Stimulated activated effector memory CD8-positive, alpha-beta T cell treated with anti-CD3 and anti-CD28 coated beads, Interleukin-12 subunit alpha, Interleukin-12 subunit beta, amount 100 ng/mL, for 72 hours (primary cell): ENCODE measurements around the gene SCN10A.

ENCODE experiments used
- ATAC-seq: fragments of 150-1000 bp; cut with Tn5 transposase; 2 replicates; pipeline ENCODE4 v1.10.0; 2021
- DNase-seq, 2 donors: peaks; one replicate each; pipeline ENCODE4 v3.0.0; 2021 to 2022; ENCODE audit warnings: low spot score in 2 of 2
- H3K27ac Mint-ChIP-seq: one replicate; pipeline ENCODE4 v1.8.0; 2022; ENCODE audit warnings: mild to moderate bottlenecking, mixed read lengths
- H3K36me3 Mint-ChIP-seq: one replicate; pipeline ENCODE4 v1.8.0; 2022; ENCODE audit warnings: mild to moderate bottlenecking, mixed read lengths
- H3K4me1 Mint-ChIP-seq: one replicate; pipeline ENCODE4 v1.8.0; 2022; ENCODE audit warnings: mixed read lengths
- H3K4me3 Mint-ChIP-seq: one replicate; pipeline ENCODE4 v1.8.0; 2022; ENCODE audit warnings: mild to moderate bottlenecking, mixed read lengths
- H3K9me3 Mint-ChIP-seq: one replicate; pipeline ENCODE4 v1.8.0; 2022; ENCODE audit warnings: mixed read lengths

Gene SCN10A

DNA sequence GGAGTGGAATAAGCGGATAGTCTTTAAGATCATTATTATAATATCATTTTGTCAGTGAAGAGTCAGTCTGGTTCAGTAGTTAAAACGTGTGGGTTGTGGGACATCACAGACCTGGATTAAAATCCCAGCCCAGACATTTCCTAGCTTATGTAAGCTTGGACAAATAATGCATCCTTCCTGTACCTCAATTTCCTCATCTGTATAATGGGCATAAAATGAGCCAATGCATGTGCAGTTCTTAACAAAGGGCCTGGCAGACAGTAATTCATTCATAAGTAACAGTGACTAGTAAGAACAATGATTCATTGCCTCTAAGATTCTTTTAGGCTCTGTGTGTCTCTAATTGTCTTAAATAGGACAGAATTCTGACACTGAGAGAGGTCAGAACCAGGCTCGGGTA is 76.1 kb downstream of the SCN10A start:
- ATAC-seq = no peak
- Mint-ChIP-seq H3K36me3 (no peaks in the 10 kb centered on the region), H3K9me3 (no peaks in the 10 kb centered on the region), H3K4me1 (no peaks in the 10 kb centered on the region), H3K27ac (no peak overlapping the region), H3K4me3 (no peak overlapping the region)
- no peak for DNase-seq

DNA sequence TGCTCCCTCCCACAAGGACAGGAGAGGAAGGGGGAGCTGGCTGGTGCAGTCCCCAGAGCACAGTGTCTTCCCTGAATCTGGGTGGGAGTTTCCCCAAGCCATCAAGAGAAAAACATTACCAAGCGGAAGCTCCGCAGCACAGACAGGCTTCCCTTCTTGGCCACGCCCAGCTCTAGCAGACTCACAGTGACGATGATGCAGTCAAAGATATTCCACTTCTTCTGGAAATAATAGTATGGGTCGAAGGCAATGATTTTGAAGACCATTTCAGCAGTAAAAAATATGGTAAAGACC is 76.7 kb downstream of the SCN10A start:
- DNase-seq (no peak), ATAC-seq (no peak)
- H3K36me3 Mint-ChIP-seq = no peaks in the 10 kb centered on the region
- no peaks in the 10 kb centered on the region for H3K9me3 Mint-ChIP-seq
- no peaks in the 10 kb centered on the region for H3K4me1 Mint-ChIP-seq
- H3K4me3 Mint-ChIP-seq = no peak overlapping the region
- no peak overlapping the region for H3K27ac Mint-ChIP-seq

DNA sequence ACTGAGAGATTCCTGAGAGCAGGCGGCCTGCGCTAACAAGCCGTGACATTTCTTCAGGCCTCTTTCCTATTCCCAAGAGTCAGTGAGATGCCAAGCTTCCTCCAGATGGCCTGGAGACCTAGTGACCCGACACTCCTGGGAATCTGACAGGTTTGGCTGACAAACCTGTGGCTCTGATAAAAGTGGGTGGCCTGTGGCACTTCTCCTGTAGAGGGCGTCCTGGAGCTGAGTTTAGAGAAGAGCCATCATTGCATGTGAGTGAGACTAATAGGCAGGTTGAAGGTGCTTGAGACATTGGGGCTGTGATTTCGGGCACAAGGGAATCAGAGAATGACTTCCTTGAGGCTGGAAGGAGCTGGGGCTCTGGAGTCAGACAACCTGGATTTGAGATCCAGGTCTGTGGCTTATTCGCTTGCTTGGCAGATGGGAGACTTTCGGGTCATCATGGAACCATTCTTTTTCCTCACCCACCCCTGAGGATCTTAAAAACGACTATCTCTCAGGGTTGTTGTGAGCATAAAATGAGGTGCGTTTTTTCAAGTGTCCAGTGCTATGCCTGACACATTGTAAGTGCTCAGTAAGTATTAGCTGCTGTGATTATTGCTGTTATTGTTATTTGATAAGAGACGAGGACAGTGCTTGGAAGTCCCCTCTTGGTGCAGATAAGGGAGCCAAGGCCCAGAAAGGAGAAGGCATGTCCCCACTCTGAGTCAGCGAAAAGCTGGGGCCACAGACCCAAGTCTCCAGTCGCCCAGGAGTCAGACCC is 77.2 kb downstream of the SCN10A start:
- H3K4me1 Mint-ChIP-seq = no peaks in the 10 kb centered on the region
- no peak overlapping the region for H3K4me3 Mint-ChIP-seq
- ATAC-seq (no peak), DNase-seq (peak; percentile 8 to 62)
- H3K9me3 Mint-ChIP-seq = no peaks in the 10 kb centered on the region
- no peak overlapping the region for H3K27ac Mint-ChIP-seq
- no peaks in the 10 kb centered on the region for H3K36me3 Mint-ChIP-seq

DNA sequence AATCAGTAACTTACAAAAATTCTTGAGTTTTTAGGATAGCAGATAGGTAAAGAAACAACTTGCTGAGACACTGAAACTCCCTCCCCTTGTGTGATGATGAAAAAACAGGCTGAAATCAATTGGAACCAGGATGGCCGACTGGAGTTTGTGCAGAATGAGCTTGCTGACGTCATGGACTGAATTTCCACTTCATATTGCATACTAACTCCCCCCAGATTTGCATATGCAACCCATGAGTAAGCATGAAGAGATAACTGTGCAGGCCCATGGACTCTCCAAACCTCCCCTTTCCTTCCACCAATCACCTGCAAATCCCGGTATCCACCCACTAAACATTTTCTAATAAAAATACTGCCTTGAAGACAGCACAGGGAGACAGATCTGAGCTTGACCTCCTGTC is 84.5 kb downstream of the SCN10A start:
- H3K27ac Mint-ChIP-seq = no peak overlapping the region
- H3K4me3 Mint-ChIP-seq = no peak overlapping the region
- H3K9me3 Mint-ChIP-seq = no peaks in the 10 kb centered on the region
- DNase-seq (no peak), ATAC-seq (no peak)
- H3K4me1 Mint-ChIP-seq = no peaks in the 10 kb centered on the region
- no peaks in the 10 kb centered on the region for H3K36me3 Mint-ChIP-seq

DNA sequence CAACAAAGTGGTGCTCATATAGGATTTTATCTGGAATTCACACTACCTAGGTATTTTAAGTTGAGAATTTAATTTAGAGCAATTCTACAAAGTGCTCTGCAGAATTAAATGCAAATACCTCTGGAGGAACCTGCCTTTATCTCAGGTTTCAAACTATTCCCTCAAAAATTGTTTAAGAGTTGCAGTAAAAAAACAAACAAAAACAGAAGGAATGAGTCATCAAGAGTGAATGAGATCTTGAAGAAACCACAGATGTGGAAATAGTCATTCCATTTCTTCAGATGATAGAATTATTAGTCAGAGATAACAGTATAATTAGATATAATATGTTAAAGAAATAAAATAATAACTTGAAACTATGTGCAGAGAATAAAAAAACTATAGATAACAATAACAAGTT is 85.7 kb downstream of the SCN10A start:
- no peak for ATAC-seq
- H3K36me3 Mint-ChIP-seq = no peaks in the 10 kb centered on the region
- no peak overlapping the region for H3K4me3 Mint-ChIP-seq
- H3K4me1 Mint-ChIP-seq = no peaks in the 10 kb centered on the region
- H3K9me3 Mint-ChIP-seq = no peaks in the 10 kb centered on the region
- DNase-seq = no peak
- no peak overlapping the region for H3K27ac Mint-ChIP-seq

DNA sequence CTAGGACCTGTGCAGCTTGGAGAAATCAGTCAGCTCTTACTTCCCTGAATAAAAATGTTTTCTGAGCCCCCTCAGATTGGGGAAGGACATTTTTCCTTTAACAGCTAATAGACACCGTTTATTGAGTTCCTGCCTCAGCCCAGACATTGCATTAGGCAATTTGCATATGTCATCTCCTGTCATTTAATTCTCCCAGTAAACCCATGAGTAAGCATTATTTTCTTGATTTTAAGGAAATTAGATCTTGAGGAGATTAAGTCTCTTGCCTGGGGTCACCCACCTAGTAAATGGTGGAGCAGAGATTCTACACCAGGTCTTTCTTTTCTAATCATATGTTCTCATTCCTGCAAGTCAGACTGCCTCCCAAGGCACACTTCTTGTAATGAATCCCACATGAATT is 88.0 kb downstream of the SCN10A start:
- Mint-ChIP-seq H3K27ac (no peak overlapping the region), H3K36me3 (no peaks in the 10 kb centered on the region), H3K4me3 (no peak overlapping the region), H3K9me3 (no peaks in the 10 kb centered on the region), H3K4me1 (no peaks in the 10 kb centered on the region)
- ATAC-seq = no peak
- no peak for DNase-seq

DNA sequence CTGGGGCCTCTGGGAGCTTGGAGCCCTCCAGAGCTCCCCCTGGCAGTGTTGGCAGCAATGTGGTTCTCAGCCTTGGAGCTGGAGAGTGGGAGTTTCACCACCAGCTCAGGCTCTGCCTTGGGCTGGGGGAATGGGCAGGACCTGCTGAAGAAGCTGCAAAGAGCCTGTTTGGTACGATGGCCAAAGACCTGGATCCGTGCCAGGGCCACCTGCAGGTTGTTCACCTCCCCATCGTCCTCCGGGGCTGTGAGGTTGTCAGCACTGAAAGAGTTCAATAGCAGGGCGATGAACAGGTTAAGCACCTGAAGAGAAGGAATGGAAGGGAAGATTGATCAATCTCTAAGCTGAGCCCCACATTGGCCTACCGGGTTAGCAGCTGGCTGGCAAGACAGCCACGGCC is 89.3 kb downstream of the SCN10A start:
- no peaks in the 10 kb centered on the region for H3K4me1 Mint-ChIP-seq
- no peak overlapping the region for H3K4me3 Mint-ChIP-seq
- H3K27ac Mint-ChIP-seq = no peak overlapping the region
- DNase-seq (no peak), ATAC-seq (no peak)
- no peaks in the 10 kb centered on the region for H3K9me3 Mint-ChIP-seq
- H3K36me3 Mint-ChIP-seq = no peaks in the 10 kb centered on the region

DNA sequence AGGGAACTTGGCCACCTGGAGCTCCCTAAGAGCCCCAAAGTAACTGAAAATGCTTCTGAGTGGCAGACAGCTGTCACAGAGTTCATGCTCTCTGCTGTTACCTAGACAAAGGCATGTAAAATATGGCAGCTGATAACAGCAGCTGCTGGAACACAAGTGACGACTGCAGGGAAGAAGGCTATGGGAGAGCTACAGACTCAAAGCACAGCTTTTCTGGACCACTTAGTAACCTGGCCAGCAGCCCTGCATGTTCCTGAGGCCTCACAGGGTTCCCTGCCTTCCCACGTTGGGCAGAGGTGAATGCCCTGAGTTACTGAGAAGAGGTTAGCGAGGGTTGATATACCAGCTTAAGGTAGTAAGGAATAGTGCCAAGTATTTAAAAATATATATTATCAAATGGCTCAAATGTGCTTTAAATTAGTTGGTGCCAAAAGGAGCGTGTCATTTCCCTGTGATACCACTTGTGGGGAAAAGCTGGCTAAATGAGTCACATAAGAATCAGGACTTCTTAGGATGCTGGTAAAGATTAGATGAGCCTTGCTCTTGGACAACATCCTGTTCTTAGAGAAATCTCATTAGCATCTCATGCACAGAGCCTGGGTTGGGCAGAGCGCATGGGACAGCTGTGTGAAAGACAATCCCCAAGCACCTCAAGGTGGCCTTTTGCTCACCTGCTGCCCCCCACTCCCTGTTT is 90.1 kb downstream of the SCN10A start:
- no peak for ATAC-seq
- no peak for DNase-seq
- Mint-ChIP-seq H3K9me3 (no peaks in the 10 kb centered on the region), H3K27ac (no peak overlapping the region), H3K4me3 (no peak overlapping the region), H3K4me1 (no peaks in the 10 kb centered on the region), H3K36me3 (no peaks in the 10 kb centered on the region)

DNA sequence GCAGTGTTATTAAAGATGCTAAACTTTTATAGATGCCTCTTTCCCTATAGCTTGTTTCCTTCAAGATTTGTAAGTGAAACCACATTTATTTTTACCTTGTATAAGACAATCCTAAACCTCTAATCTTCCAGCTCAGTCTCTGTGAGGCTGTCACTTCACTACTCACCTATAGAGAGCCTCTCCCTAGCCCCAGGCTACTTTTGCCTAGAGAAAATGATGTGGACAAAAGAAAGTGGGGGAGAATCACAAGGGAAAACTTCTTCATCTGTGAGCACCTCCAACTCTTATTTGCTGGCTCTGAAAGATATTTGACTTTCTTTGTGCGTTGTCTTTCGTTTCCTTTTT is 91.7 kb downstream of the SCN10A start:
- DNase-seq = no peak
- H3K9me3 Mint-ChIP-seq = no peaks in the 10 kb centered on the region
- ATAC-seq = no peak
- no peak overlapping the region for H3K4me3 Mint-ChIP-seq
- no peaks in the 10 kb centered on the region for H3K4me1 Mint-ChIP-seq
- H3K36me3 Mint-ChIP-seq = no peaks in the 10 kb centered on the region
- no peak overlapping the region for H3K27ac Mint-ChIP-seq

DNA sequence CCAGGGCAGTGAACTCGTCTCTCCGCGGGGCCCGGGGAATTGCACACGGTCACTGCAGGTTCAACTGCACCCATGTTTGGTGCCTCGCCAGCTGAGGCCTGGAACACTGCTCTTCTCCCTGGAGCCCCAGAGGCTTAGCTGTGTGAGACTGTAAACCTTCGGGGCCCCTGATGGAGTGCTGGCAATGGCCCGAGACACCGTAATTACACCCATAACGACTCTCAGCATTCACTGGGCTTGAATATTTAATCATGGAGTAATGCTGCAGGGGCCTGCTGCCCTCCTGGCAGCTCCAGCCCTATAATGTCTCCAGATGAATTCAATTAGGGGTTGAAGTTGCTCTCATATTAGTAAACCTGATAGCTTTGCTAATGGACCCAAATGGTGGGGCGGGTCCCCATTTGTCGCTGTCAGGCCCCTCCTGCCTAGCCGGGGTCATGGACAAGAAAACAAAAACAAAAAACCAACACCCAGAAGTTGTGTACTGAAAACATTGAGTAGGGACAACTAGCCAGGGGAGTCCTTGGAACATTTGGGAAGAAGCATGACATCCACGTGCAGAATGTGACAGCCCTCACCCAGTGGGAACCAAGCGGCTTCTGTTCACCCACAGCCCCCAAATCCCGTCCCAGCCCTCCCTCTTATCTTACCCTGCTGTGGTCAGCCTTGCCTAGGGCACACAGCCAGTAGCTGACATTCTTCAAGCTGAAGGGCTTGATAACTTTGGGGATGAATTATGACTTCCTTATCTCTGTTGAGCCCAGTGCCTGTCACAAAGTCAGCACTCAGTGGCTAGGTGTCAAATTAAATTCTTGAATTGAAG is 92.2 kb downstream of the SCN10A start:
- Mint-ChIP-seq H3K36me3 (no peaks in the 10 kb centered on the region), H3K9me3 (no peaks in the 10 kb centered on the region), H3K4me3 (no peak overlapping the region), H3K4me1 (no peaks in the 10 kb centered on the region), H3K27ac (no peak overlapping the region)
- DNase-seq = no peak
- ATAC-seq = no peak

DNA sequence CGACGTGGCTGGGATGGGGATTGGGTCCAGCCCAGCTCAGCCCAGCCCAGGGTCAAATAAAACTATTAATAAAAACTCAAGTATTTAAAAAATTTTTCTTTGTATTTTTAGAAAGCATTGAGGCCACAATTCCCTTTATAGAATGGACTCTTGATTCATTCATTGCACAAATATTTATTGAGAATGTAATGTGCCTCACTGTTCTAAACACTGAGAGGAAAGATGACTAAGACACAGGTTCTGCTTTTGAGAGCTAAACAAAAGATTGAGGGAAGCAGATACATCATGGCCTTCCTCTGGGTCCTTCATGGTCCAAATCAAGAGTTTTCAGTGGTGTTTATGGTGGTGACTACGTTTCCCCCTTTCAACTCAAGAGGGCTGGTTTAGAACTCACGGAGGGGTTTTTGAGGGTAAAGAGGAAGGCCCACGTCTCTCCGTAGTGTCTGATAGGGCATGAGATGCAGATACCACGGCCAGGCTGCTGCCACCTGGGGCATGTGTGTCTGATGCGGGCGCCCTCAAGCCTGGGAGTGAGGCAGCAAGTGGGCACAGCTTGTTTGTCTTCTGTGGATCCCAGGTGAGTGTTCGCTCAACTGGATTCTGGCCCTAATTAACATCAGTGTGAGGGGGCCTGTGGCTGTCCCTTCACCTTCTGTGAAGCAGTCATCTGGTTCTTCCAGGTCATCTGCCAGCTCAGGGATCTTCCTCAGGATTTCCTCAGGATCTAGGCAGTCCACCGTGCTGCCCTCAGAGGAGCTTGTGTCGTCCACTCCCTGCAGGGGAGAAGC is 93.0 kb downstream of the SCN10A start:
- no peak overlapping the region for H3K4me3 Mint-ChIP-seq
- no peak overlapping the region for H3K27ac Mint-ChIP-seq
- ATAC-seq (no peak), DNase-seq (no peak)
- no peaks in the 10 kb centered on the region for H3K4me1 Mint-ChIP-seq
- no peaks in the 10 kb centered on the region for H3K36me3 Mint-ChIP-seq
- H3K9me3 Mint-ChIP-seq = no peaks in the 10 kb centered on the region

DNA sequence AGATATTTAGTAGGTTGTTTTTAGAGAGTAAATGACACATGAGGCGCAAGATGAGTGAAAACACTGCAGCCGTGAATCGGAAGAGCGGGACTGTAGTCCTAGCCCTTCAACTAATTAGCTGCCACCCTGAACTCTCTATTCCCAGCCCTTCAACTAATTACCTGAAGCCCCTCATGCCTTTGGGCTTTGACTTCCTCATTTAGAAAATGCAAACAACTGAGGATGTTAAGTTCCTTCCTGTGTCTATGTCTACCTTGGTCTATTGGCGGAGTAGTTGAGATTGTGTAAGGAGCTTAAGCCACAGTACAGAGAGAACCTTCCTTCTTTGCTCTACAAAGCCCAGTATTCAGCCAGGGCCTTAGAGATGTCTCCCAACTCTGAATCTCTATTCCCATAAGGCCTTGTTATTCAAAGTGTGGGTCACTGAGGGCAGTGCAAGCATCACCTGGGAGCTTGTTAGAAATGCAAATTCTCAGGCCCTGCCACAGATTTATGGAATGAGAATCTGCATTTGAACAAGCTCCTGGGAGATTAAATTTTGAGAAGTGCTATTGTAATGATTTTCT is 94.7 kb downstream of the SCN10A start:
- Mint-ChIP-seq H3K27ac (no peak overlapping the region), H3K9me3 (no peaks in the 10 kb centered on the region), H3K4me1 (no peaks in the 10 kb centered on the region), H3K4me3 (no peak overlapping the region), H3K36me3 (no peaks in the 10 kb centered on the region)
- DNase-seq (no peak), ATAC-seq (no peak)

DNA sequence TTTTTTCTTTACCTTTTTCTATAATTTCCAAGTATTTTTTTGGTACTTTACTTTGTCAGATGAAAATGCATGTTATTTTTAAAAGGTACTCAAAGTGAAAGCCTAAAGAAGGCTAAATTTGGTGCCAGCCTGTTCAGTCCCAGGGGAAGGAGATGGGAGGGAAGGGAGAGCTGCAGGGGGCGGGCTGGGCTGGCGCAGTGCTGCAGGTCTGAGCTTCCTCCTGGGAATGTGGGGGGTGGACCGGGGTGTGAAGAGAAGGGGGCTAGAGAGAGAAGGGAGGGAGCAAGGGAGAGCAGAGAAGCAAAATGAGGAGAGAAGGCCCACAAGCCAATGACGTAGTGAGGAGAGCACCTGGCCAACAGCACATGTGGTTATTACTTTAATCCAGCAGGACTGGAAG is 95.6 kb downstream of the SCN10A start:
- Mint-ChIP-seq H3K9me3 (no peaks in the 10 kb centered on the region), H3K27ac (no peak overlapping the region), H3K4me3 (no peak overlapping the region), H3K4me1 (no peaks in the 10 kb centered on the region), H3K36me3 (no peaks in the 10 kb centered on the region)
- ATAC-seq (no peak), DNase-seq (no peak)

DNA sequence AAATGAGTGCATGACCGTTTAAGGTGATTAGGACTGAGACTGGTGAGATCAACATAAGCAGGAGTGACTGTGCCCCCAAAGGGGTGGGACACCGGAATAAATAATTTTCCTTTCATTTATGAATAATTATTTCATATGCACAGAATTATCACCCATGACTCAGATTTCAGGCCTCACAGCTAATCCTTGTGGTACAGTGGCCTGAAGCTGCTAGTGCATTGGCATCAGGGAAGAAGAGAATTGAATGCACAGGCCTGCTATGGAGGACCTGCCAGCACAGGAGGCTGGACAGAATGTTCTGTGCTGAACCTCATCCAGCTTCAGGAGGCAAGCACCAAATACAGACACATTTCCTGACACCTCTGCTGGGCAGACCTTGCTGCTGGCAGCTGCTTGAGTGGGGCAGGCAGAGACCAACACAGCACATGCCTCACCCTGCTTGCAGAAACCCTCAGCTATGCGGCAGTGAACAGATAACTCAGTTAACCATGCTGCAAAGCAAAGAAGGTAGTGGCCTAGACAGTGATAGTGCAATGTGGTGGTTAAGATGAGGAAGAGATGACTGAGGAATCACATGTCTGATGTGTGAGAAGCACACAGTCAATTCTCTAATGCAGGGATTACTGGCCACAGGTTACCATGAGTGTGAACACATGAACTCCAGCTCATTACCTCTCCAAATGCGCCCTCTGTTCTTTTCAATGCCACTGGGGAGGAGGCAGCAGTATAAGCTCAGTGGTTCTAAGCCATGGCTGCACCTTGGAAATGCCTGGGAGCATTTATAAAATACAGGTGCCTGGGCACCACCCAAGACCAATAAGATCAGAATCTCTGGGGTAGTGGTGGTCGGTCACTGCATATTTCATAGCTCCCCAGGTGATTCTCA is 98.4 kb downstream of the SCN10A start:
- Mint-ChIP-seq H3K9me3 (no peaks in the 10 kb centered on the region), H3K4me3 (no peak overlapping the region), H3K36me3 (no peaks in the 10 kb centered on the region), H3K27ac (no peak overlapping the region), H3K4me1 (no peaks in the 10 kb centered on the region)
- DNase-seq (no peak), ATAC-seq (peak; percentile 51)
